ENCODE measurements around the gene FGGY. TPM values are rescaled to one million over a fixed set of nuclear protein-coding genes. Genes with fewer than 3 reads are reported as not detected.

FGGY gene
- total RNA-seq, 1 experiment from 2014 or later, result 17.8 TPM

- intact Hi-C loops (cut with micrococcal nuclease; ENCODE audit: unreplicated experiment), result no loop called here
- H3K27me3 ChIP-seq (ENCODE audit: insufficient read depth, low read depth), result no peaks in the 10 kb centered on the region
- H3K36me3 ChIP-seq (ENCODE audit: low read depth), result no peaks in the 10 kb centered on the region
- no peaks in the 10 kb centered on the region for H3F3A ChIP-seq (ENCODE audit: insufficient read depth, low read depth)
- no peaks in the 10 kb centered on the region for H4K20me1 ChIP-seq (ENCODE audit: insufficient read depth)
- BruUV-seq (replicated peaks), result no TSS peak
- no peak overlapping the region for H3K4me3 ChIP-seq
- no peak for DNase-seq
- ChIA-PET POLR2A (ENCODE audit: unreplicated experiment) (no interaction called here), CTCF (no interaction called here)
- H2AFZ ChIP-seq, result no peak overlapping the region
- no peaks in the 10 kb centered on the region for H3K4me1 ChIP-seq (replicated peaks; ENCODE audit: insufficient read depth)
- no peaks in the 10 kb centered on the region for H3K9me2 ChIP-seq (ENCODE audit: insufficient read depth)
- no peaks in the 10 kb centered on the region for H3K79me2 ChIP-seq (ENCODE audit: low read depth)
- no peak for TF ChIP-seq EZH2 (IDR thresholded peaks at IDR 0.05; ENCODE audit: low read depth)
- TF ChIP-seq, protein P1, sequence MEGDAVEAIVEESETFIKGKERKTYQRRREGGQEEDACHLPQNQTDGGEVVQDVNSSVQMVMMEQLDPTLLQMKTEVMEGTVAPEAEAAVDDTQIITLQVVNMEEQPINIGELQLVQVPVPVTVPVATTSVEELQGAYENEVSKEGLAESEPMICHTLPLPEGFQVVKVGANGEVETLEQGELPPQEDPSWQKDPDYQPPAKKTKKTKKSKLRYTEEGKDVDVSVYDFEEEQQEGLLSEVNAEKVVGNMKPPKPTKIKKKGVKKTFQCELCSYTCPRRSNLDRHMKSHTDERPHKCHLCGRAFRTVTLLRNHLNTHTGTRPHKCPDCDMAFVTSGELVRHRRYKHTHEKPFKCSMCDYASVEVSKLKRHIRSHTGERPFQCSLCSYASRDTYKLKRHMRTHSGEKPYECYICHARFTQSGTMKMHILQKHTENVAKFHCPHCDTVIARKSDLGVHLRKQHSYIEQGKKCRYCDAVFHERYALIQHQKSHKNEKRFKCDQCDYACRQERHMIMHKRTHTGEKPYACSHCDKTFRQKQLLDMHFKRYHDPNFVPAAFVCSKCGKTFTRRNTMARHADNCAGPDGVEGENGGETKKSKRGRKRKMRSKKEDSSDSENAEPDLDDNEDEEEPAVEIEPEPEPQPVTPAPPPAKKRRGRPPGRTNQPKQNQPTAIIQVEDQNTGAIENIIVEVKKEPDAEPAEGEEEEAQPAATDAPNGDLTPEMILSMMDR (conservative IDR thresholded peaks at IDR 0.05), result no peak
- no peaks in the 10 kb centered on the region for H3K9me3 ChIP-seq (ENCODE audit: insufficient read depth, low read depth)
- no peak overlapping the region for H3K4me2 ChIP-seq
- H3K27ac ChIP-seq, result no peak overlapping the region
These were observed 468.3 kb downstream of the FGGY start for GRCh38 chr1:59765011-59765730.

DNA sequence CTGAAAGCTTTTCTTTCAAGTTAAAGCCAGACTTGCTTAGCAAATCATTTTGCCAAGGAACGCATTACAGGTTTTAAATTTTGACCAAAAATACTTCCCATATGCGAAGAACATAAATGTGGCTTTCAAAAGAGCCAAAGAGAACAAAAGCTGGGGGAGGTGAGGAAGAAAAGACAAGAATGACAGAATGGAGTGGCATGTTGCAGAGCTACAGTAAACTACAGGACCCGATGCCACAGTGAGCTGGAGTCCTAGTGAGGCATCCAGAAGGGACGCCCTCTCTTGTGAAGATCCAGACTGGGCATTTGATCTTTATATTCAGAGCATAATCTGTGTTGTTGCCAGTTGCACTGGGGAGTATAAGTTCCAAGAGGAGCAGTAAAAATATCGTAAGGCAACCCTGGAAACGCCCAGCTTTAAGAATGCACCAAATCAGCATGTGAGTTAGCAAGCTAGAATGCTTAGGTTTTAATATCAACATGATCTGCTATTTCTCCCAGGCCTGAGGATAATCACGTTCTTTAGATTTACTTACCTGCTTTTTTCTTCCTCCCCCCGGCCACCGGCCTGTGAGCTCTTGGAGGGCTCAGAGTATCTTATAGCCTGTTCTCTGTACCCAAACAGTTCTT lies 469.4 kb downstream of the FGGY start:
- Histone ChIP-seq H3K4me1 (replicated peaks; ENCODE audit: insufficient read depth) (no peaks in the 10 kb centered on the region), H2AFZ (no peak overlapping the region), H3F3A (ENCODE audit: insufficient read depth, low read depth) (no peaks in the 10 kb centered on the region), H3K4me2 (no peak overlapping the region), H3K79me2 (ENCODE audit: low read depth) (no peaks in the 10 kb centered on the region), H4K20me1 (ENCODE audit: insufficient read depth) (no peaks in the 10 kb centered on the region), H3K9me2 (ENCODE audit: insufficient read depth) (no peaks in the 10 kb centered on the region), H3K4me3 (no peak overlapping the region), H3K27me3 (ENCODE audit: insufficient read depth, low read depth) (no peaks in the 10 kb centered on the region), H3K27ac (no peak overlapping the region), H3K36me3 (ENCODE audit: low read depth) (no peaks in the 10 kb centered on the region), H3K9me3 (ENCODE audit: insufficient read depth, low read depth) (no peaks in the 10 kb centered on the region)
- no peak for DNase-seq
- intact Hi-C loops (cut with micrococcal nuclease; ENCODE audit: unreplicated experiment), result no loop called here
- CTCF ChIA-PET, result no interaction called here
- no TSS peak for BruUV-seq (replicated peaks)
- TF ChIP-seq, protein P1 (conservative IDR thresholded peaks at IDR 0.05), result no peak
- no peak for TF ChIP-seq EZH2 (IDR thresholded peaks at IDR 0.05; ENCODE audit: low read depth)
- POLR2A ChIA-PET (ENCODE audit: unreplicated experiment), result no interaction called here

- no peaks in the 10 kb centered on the region for H3F3A ChIP-seq (ENCODE audit: insufficient read depth, low read depth)
- no peaks in the 10 kb centered on the region for H3K36me3 ChIP-seq (ENCODE audit: low read depth)
- no peak overlapping the region for H3K4me3 ChIP-seq
- no peaks in the 10 kb centered on the region for H4K20me1 ChIP-seq (ENCODE audit: insufficient read depth)
- no TSS peak for BruUV-seq (replicated peaks)
- H3K9me3 ChIP-seq (ENCODE audit: insufficient read depth, low read depth), result no peaks in the 10 kb centered on the region
- no peaks in the 10 kb centered on the region for H3K79me2 ChIP-seq (ENCODE audit: low read depth)
- no peak overlapping the region for H3K27ac ChIP-seq
- no peaks in the 10 kb centered on the region; the same call in 1 of the 2 replicates for H3K9me2 ChIP-seq (ENCODE audit: insufficient read depth)
- ChIA-PET CTCF (no interaction called here), POLR2A (ENCODE audit: unreplicated experiment) (no interaction called here)
- H3K4me2 ChIP-seq, result no peak overlapping the region
- H3K4me1 ChIP-seq (replicated peaks; ENCODE audit: insufficient read depth), result no peaks in the 10 kb centered on the region
- no peaks in the 10 kb centered on the region for H3K27me3 ChIP-seq (ENCODE audit: insufficient read depth, low read depth)
- no peak for TF ChIP-seq EZH2 (IDR thresholded peaks at IDR 0.05; ENCODE audit: low read depth)
- TF ChIP-seq, protein P1 (conservative IDR thresholded peaks at IDR 0.05), result no peak
- H2AFZ ChIP-seq, result no peak overlapping the region
- no peak for DNase-seq
- intact Hi-C loops (cut with micrococcal nuclease; ENCODE audit: unreplicated experiment), result no loop called here
These were observed 470.2 kb downstream of the FGGY start for GRCh38 chr1:59767119-59767518.
